Superior temporal gyrus (tissue), 1 donor: ENCODE data around the gene MGMT.

Experiments used
- DNase-seq: peaks from one replicate; pipeline ENCODE4 v3.0.0-alpha.2; 2016; ENCODE audit errors: extremely low spot score

MGMT gene

GRCh38 chr10:129653861-129654260, 186.8 kb downstream of the MGMT start:
- DNase-seq: no peak

DNA sequence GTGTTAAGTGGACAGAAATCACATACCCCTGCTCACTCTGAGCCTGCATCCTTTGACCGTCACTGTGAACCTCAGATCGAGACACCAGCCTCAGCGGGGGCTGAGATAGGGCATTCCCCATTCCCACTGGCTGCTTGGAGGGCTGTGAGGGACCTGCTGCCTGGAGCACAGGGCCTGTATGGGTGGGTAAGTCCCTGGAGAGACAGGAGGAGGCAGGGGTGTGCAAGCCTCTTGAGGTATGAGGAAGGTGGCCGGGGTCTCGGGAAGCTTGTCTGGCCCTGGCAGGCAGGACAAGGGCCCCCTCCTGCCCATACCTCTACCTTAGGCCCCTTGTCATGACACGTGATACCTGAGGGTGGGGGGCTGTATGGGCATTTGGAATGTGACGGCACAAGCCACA, 187.4 kb downstream of the MGMT start:
- DNase-seq: no peak

DNA sequence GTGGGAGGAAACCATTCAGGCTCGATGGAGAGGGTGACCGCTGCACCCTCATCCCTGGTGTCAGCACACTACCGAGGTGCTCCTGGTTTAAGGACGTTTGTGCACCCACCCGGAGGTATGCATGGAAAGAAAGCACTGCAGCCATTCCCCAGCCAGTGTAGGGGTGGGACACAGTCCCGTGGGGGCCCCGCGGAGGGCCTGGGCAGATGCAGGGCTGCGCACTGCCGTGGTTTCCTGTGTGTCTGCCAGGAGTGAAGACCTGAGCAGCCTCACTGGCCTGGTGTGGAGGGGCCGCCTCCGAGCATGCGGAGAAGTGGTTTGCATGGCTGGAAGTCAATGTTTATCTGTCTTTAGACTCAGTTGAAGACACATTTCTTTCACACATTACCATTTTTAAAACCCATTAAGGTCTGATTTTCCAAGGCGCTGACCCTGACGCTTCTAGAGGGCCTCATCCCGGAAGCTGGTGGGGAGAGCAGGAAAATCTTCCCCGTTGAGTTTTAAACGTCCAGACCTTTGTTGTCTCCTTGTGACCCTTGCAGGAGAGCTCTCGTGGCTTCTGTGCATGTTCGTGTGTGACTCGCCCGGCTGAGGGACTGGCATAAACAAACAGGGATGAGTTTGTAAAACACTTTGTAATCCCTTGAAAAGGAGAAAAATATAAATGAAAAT, 188.1 kb downstream of the MGMT start:
- no peak for DNase-seq

DNA sequence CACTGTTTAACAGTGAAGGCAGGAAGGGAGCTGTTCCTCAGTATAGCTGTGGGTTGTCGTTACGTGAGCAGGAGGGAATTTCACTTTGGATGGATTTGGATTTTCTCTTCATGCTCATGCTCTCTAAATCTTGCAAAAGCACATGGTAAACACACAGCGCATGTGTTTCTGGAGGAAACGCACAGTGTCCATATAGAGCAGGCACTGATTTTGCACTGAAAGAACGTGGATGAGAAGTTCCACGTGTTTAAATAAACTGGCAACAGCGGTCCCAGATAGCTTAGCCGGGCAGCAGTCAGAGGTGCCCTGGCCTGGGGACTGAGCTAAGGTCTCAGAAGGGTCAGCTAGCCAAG, 188.6 kb downstream of the MGMT start:
- no peak for DNase-seq

GRCh38 chr10:129656642-129657041, 189.6 kb downstream of the MGMT start:
- DNase-seq: no peak

DNA sequence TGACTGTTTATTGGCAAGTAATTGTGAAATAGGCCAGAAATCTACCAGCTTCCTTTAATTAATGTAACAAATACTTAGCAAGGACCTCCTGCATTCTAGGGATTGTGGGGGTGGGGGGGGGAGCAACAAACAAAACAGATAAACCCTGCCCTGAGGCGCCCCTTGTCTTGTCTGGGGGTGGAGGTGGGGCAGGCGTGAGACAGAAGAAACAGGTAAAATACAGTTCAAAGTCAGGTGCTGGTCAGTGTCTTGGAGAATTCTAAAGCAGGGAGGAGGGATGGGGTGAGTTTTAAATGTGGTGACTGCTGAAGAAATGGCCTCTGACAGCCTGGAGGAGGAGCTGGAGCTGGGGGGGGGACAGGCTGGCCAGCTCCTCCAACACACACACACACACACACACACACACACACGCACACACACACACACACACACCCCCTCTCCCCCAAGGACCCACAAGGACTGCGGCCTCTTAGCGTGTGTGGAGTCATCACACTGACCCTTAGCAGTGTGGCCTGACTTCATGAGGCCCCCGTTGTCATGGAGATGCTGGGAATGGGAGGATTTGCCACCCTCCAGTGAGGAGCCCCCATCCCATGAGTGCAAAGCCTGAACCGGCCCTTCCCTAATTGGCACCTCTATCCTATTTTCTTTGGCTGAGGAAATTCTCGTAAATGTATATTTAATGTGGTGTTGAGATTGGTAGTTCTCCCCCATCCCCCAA, 190.4 kb downstream of the MGMT start:
- no peak for DNase-seq

DNA sequence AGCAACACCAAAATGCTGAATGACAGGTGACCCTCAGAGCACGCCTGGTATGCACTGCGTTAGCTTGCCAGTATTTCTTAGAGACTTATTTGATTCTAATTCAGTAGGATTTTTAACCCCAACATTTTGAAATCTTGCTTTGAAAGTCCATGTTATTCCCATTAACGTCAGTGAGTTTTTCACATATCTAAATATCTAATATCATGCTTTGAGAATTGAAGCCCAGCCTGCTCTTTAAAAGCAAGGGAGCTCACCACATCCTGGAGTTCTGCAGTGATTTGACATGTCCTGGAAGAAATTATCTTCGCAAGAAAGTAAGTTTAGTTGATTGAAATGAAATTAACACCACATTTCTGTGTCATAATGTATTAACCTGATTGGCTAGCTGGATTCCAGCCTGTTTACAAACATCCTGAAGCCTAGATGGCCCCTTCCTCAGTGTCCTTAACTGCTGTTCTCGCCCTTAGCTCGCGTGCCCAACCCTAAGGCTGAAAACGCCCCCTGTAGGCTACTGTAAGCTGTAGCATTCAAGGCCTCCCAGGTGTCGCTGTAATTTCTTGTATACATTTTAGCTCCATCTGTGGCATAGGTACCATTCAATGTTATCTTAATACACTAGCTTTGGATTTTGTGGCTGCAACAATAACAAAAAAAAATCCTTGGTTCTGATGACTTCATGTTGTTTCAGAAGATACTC, 191.5 kb downstream of the MGMT start:
- DNase-seq: no peak

GRCh38 chr10:129659508-129660268, 192.6 kb downstream of the MGMT start:
- DNase-seq: no peak

DNA sequence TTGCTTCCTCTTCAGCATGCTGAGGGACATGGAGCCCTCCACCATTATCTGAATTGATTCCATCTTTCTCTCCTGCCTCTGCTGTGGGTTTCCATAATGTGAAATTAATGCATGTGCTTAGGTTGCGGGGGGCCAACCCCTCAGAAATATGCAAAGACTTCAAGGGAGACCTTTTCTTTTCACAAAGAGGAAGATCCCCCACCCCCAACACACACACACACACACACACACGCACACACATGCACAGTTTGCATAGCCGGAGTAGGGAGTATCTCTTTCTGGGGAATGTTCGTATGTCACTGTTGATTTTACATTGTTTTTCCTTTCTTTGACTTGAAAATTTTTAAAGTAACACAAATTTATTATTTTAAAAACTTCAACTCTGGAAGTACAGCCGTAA, 193.5 kb downstream of the MGMT start:
- no peak for DNase-seq

DNA sequence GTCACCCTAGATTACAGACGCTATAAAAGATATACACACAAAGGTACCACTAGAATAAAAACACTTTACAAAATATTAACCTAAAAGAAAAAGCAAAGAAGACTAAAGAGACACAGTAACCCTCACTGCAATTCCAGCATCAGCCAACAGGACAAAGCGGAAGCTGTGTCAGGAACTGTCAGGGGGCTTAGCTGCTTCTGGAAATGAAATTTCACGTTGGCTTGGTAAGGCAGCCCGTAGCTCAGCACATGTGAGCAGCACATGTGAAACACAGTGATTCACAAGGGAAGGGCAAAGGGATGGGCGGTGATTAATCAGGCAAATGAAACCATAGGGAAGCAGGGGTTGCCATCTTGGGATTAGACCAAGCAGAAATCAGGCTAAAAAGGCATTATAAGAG, 195.4 kb downstream of the MGMT start:
- no peak for DNase-seq

- no peak for DNase-seq
Measured at GRCh38 chr10:129670124-129670523, 203.1 kb downstream of the MGMT start.

GRCh38 chr10:129673292-129673691, 206.3 kb downstream of the MGMT start:
- DNase-seq: no peak

- no peak for DNase-seq
Measured at GRCh38 chr10:129675027-129675769, 208.2 kb downstream of the MGMT start.

DNA sequence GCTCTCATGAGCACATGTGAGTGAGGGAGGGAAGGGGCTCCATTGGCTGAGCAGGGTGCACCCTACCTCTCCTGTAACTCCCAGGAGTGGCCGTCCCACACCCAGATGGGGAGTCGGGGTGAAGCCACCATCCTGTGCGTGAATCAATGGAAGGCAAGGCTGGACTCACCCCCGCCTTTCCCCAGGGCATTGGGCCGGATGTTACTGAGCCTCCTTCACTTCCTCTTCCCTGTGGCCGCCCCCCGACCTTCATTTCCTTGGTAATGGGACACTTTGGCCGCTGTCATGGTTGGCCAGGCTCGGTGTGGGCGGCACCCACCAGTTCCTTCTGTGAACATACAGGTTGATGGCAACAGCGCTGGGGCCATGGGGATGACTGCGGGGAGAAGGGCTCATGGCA, 209.0 kb downstream of the MGMT start:
- no peak for DNase-seq

- no peak for DNase-seq
Measured at GRCh38 chr10:129677377-129677927, 210.4 kb downstream of the MGMT start.

- DNase-seq: no peak
Measured at GRCh38 chr10:129678186-129678585, 211.1 kb downstream of the MGMT start.

- no peak for DNase-seq
Measured at GRCh38 chr10:129679207-129679606, 212.2 kb downstream of the MGMT start.

GRCh38 chr10:129680661-129681344, 213.8 kb downstream of the MGMT start:
- DNase-seq: no peak

GRCh38 chr10:129681856-129682255, 214.8 kb downstream of the MGMT start:
- DNase-seq: no peak

DNA sequence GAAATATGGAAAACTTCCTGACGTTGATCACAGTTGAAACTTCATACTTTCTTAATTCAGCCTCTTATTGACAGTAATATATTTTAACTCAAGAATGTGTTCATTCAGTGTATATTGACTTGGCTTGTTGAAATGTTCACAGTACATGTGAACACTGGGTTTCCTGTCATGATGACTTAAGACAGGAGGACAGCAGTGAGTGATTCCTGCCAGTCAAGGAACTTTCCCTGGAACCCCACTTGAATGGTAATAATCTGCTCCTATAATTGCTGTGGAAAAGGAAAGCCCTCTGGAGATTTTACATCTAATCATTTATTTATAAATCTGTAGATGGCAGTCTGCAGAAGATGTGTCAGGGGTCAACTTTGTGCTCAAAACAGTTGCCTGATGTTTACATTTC, 216.5 kb downstream of the MGMT start:
- DNase-seq: no peak

GRCh38 chr10:129683920-129684319, 216.9 kb downstream of the MGMT start:
- DNase-seq: no peak
